OCI-LY7 (cell line): ENCODE data around the gene NCS1.

Experiments used
- CTCF ChIP-seq: fragments of 200-600 bp; sonication (generic); conservative IDR thresholded peaks from 2 replicates; pipeline ENCODE4 v1.5.1; 2014; ENCODE audit warnings: mild to moderate bottlenecking, antibody characterized with exemption, low read length, moderate library complexity, mixed read lengths
- EZH2phosphoT487 ChIP-seq: fragments of 200-600 bp; sonication (generic); IDR thresholded peaks from 2 replicates; pipeline ENCODE4 v1.6.1; 2018; ENCODE audit warnings: low read depth, borderline replicate concordance, mild to moderate bottlenecking, mixed run types, antibody characterized with exemption, low read length, moderate library complexity, mixed read lengths

GRCh38 chr9:130158001-130158400 is 14.2 kb upstream of the NCS1 start:
- TF ChIP-seq CTCF (no peak), EZH2phosphoT487 (no peak)
